HG02840 (cell line): ENCODE measurements around the gene KIRREL3.
A peak's percentile ranks its signal among the peaks of the same experiment; 100 is the strongest.

Source experiments
- ATAC-seq: cut with Tn5 transposase; IDR thresholded peaks from one replicate; pipeline ENCODE4 v1.9.1; 2021; ENCODE audit warnings: mild to moderate bottlenecking, moderate library complexity, moderate number of reproducible peaks; ENCODE audit not compliant: unreplicated experiment, low FRiP score

KIRREL3 gene

DNA sequence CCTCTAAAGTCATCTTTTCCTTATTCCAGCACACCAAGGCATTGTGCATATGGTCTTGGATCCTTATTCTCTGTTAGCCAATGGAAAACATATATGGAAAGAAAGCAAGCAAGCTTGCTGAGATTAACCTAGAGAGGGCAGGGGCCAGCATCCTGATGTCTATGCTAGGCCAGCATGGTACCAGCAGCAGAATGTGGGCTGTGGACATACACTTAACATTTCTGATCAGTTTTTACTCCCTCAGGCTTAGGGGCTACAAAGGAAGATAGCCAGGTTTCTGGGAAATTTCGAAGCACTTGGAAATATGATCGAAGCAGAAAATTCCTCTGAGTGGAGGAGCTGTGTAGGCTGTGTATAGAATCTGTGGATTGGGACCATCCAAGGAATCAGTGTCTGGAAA, 578.1 kb downstream of the KIRREL3 start:
- ATAC-seq = no peak

DNA sequence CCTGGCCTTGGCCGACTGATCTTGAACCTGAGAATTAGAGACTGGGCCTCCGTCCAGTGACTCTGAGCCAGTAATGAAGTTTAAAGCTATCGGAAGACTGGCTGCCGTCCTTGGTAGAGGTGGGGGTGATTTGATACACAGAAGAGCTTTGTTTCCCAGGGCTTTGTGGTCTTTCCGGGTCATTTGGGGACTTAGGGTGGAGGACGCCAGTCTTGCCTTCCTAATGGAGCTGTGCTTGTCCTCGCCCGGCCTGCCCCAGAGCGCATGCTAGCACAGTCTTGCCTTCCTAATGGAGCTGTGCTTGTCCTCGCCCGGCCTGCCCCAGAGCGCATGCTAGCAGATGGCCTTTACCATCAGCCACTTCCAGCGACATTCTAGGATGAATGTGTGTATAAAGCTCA, 579.3 kb downstream of the KIRREL3 start:
- no peak for ATAC-seq

DNA sequence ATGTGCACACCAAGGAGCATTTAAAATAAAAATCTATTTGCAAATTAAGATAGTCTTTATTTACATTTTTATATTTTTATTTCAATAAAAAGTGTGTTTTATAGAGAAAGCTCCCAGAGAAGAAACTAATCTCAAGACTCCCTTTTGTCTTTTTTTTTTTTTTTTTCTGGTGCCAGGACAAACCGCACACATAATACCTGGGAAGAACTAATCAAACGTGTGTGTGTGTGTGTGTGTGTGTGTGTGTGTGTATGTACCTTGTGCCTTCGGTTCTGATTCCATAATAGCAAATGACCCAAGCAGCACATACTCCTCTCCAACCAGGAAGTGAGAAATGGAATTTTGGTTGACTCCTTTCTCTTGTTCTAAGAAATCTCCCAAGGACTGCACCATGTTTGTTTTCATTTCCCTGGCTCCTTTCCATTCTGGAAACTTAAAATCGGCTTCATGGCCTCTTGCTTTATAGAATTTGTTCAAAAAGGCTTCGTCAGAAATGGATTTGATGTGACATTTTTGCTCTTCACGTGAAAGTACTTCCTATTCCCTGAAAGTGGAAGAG, 579.8 kb downstream of the KIRREL3 start:
- ATAC-seq = no peak

DNA sequence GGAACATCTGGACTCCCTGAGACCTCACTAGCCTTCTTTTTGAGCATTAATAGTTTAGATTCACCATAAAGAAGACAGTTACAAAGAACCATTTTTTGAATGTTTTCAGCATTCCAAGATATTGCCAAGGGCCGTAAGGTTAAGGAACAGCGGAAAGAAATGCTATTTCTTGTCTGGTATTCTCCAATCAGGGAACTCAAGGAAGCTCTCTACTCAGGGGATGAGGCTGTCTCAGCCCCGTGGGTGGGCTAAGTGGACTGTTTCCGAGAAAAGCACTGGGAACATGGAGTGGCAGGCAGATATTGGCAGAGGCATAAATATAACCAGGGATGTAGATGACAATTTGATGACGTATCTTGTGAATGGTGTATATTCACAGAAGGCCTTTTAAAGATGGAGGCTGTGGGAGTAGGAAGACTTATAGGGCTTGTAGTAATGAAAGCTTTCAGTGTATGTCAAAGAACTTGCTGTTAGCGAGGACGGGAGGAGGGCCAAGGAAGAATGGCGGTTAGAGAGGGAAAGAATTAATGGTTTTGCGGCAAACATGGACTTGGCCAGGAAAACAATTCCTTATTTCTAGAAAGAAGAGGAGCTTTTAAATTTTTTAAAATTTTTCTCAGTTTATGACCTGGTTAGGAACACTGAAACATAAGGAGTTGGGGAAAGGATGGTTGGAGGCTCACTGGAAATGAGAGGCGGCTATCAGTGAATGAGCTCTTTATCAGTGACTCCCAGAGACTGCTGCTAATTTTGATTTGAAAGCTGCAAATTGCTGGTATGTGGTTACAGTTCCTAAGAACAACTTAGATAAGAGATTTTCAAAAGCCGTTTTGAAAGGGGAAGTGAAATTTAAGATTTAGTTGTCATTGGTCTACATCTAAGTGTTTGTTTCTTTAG, 580.5 kb downstream of the KIRREL3 start:
- ATAC-seq = peak; percentile 63

DNA sequence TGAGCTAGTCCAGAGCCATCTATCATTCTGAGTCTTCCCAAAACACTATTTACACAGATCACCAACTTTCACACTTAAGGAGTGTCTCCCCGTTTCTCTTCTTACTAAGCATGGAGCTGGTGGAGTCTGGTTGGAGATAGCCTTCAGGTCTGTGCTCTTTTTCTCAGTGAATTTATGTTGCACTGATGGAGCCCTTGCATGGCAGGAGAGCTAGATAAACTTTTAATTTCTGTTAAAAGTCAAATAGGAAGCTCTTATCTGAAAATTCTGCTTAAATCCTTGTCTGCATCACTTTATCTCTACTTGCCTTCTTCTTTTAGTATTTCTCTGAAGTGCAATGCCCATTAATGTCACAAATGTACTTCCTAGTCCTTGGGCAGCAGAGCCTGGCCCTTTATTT, 581.7 kb downstream of the KIRREL3 start:
- no peak for ATAC-seq

DNA sequence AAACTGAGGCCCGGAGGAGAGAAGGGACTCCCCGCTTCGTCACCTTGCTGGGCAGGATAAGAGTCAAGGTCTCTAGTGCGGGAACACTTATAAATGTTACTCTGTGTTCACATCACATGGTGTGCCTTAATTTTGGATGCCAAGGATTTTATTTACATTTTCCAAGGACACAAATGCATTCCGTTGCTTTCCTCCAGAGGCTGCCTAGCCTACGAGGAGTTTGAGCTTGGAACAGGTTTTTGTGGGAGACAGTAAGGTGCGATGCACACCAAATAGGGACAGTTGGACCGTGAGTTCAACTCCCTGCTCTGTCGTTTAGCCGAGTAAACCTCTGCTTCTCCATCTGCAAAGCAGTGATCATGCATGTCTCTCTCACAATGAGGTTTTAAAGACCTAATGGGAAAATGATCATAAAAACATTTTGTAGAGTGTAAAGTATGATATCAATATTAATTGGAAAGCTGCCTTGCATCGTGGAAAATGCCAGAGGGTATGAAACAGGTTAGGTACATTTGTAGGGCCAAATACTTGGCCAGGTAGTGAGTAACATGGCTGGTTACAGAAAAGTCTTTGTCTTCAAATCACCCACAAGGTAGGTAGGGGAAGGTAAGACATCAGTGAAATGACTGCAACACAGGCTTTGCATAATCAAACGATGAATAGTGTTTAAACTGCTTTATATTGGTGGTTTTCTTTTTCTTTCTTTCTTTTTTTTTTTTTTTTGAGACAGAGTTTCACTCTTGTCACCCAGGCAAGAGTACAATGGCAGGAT, 583.3 kb downstream of the KIRREL3 start:
- ATAC-seq = no peak

DNA sequence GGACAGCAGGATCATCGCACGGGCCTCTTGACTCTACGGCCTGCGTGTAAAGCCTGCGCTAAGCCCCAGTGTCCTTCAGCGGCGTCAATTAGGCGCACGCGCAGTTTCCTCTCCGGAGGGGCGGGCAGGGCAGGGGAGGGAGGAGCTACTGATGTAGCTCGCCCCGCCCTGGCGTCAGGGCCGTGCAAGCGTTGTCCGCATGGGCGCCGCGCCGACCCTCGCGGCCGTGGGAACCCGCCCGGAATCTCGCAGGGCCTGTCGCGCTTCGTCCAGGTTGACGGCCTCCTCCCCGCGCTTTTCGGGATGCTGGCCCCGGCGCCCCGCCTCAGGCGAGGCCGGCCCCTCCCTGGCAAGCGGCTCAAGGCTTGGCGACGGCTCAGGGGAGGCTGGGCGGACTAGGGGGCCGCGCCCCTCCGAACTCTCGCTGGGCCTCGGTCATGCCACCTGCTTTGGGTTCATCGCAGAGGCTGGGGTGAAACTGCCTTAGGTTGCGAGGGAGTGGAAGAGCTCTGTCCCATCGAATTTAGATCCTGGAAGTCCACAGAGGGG, 584.0 kb downstream of the KIRREL3 start:
- no peak for ATAC-seq

DNA sequence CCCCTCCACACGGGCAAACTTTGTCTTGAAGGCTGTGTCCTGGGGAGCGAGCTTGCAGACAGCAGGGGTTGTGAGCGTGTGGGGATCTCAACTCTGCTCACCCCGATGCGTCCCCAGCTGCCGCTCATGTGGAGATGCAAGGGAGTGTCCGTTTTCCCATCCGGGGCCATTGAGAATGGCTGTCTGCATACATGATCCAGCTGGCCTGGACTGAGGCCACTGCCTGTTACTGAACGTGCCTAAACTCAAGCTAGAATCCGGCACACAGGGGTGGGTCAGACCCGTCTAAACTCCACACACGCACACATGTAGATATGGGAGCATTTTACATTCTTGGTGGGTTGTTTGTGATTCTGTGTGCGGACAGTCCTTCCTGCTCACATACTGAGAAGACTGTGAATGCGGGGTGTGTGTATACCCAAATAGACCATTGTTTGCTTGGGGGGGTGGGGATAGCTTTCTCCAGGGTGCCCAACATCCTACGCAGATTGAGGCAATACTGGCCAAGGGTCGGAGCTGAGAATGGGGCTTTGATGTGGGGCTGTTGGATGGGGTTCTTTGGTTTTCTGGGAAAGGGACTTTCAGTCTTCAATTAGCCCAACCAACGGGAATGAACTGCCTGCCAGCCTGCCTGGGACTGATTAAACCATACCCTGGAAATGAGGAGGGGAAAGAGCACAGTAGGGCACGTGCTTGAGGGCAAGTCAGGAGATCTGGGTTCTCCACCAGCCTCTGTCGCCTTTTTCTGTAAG, 584.7 kb downstream of the KIRREL3 start:
- ATAC-seq = no peak

DNA sequence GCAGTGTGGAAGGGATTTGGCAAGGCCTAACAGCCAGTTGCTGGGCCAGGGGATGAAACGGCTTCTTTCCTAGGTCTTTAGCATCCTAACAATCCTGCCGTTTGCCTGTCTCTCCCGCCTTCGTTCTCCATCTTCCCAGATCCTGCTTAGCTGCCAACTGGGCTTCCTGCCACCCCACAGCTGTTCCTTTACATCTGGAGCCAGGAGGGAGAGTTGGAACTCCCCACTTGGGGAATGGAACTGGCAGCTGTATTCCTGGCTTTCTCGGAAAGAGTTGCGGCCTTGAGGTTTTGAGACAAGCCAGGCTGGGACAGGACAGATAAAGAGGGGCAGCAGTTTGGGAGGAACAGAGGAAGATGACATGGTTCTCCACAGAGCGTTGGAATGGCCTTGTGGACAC, 585.4 kb downstream of the KIRREL3 start:
- ATAC-seq = no peak

DNA sequence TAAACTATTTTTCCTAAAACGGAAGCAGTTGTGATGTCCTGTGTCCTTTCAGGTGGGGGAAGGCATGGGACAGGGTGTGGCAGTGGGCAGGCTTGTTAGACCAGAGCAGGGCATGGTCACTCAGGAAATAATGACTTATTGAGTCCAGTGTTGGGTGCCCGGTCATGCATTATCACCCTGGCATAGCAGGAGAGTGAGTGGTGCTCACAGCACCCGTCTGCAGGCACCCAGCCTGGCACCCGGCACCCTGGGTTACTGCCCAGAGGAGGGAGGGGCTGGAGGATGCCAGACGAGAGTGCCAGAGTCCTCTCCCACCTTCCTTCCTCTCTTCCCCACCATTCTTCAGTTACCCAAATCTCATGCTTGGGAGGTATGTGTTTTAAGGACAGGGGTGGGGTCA, 586.0 kb downstream of the KIRREL3 start:
- no peak for ATAC-seq

DNA sequence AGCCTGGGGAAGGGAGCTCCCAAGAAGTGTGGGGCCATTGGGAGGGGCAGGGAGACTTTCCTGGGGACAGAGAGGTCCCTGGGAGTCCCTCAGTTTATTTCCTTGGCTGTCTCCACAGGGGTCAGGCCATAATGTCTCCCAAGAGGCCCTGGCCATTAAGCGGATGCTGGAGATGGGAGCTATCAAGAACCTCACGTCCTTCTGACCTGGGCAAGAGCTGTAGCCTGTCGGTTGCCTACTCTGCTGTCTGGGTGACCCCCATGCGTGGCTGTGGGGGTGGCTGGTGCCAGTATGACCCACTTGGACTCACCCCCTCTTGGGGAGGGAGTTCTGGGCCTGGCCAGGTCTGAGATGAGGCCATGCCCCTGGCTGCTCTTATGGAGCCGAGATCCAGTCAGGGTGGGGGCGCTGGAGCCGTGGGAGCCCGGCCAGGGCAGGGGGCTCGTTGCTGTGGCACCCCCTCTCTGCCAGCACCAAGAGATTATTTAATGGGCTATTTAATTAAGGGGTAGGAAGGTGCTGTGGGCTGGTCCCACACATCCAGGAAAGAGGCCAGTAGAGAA, 586.6 kb downstream of the KIRREL3 start:
- no peak for ATAC-seq

DNA sequence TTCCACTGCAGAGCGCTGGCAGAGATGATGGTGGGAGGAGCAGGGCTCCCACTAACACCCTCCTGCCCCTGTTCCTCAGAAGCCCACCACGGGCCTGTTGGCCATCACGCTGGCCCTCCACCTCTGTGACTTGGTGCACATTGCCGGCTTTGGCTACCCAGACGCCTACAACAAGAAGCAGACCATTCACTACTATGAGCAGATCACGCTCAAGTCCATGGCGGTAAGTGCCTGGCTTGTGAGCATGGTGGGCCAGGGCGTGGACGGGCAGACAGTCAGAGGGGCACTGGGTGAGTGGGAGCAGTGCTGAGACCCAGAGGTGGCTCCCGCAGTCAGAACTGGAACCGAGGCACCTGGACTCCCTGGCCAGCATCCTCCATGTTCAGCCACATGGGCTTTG, 587.1 kb downstream of the KIRREL3 start:
- ATAC-seq = no peak

DNA sequence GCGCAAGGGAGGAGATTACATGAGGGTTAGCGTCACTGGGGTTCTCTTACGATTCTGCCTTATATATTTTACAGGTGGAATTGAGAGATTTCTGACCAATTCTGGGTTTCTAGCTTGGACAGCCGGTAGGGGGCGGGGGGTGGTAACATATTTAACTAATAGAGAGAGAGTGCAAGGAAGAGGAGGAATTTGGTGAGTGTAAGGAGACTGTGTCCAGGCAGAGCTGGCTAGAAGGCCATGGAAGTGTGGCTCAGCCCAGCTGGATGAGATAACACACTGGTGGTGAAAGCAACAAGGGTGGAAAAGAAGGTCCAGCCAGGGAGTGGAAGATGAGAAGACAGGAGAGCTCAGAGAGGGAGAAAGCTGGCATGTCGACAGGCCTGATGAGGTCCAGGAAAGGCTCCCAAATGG, 588.6 kb downstream of the KIRREL3 start:
- no peak for ATAC-seq

DNA sequence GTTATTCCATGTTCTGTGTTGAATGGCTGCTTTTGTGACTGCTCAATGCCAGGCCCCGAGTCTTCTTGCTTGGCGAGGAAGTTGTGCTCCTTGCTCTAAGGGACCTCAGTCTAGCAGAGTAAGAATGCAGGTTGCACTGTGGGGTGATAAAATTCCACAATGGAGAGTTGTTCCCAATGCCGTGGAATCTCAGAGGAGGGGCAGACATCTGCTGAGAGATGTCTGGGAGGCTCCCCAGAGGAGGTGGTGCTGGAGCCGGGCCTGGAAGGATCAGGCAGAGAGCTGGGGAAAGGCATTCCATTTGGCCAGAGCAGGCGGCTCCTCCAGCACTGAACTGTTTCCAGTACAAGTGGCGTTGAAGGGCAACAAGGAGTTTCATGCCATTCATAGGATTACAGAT, 589.9 kb downstream of the KIRREL3 start:
- no peak for ATAC-seq

DNA sequence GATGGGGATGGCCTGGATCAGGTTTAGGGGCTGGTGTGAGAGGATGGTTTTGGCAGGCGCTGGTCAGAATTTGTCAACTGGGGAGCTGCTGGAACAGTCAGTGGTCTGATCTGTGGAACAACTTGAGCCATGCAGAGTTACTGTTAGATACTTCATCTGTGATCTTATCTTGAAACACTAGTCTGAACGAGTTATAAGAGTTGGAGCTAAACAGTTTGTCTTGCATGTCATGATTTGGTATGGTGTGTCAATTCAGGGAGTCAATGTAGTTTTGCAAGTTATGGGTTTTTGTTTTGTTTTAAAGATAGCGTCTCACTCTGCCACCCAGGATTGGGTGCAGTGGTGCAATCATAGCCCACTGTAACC, 591.0 kb downstream of the KIRREL3 start:
- no peak for ATAC-seq

DNA sequence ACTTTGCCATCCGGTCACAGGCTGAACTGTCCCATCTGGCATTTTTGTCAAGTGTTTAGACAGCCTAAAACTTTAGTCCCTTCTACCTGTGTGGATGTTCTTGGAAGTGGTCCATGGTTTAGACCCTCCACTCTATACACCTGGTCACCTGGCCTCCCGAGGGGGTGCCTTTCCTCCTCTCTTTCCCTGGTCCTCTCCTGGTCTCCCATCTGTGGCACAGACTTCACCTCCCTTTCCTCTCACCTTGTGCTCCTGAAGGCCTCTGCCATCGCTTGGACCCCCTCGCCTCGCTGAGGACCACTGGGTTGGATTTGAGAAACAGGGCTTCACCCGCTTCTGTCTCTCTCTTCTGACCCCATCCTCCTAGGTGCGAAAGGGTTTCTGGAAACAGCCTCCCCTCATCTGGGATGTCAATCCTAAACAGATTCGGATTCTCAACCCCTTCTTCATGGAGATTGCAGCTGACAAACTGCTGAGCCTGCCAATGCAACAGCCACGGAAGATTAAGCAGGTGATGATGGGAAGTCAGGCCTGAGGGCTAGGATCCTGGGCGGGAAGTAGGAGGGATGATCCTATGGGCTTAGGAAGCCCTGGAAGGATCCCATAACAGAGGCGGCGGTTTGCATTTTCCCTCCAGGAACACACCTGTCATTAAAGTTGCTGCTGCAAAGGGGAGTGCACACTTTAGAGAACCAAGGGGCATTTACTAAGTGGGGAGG, 591.5 kb downstream of the KIRREL3 start:
- ATAC-seq = no peak

DNA sequence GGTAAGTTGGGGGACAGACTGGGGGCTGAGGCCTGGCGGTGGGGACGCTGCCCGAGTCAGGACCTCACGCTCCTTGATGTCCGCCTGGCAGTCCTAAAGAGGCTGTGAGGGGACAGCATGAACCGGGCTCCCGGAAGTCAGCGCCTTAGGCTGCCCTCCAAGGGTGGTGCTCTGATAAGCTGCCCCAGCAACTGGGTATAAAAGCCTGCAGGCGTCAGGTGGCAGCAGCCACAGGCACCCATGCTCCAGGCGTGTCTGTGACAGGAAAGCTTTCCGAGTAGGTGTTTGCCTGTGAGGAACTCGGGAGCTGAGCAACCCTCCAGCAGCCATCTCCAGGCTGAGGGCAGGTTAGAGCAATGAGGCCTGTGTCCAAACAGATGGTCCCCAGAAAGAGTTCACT, 592.1 kb downstream of the KIRREL3 start:
- ATAC-seq = no peak

DNA sequence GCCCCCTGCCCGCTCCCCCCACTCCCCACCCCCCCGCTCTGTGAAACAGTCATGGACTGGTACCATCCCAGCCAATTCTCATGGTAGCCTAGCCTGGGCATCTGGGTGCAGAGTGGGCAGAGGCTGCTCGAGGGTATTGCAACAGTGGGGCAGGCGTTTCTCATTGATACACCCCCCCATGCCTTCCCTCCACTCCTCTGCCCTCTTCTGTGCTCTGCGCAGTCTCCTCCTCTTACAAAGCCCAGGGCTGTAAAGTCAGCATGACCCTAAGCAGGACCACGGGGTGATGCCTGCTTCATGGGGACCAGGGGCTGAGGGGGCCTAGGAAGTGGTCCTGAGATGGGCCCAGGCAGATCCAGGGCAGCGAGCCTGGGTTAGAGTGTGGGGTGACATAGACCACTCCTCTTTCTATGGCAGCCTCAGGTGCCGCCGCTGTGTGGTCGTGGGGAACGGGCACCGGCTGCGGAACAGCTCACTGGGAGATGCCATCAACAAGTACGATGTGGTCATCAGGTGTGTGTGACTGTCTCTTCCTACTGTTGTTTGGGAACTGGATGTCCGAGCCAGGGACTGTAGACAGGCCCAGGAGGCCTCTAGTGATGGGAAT, 592.8 kb downstream of the KIRREL3 start:
- ATAC-seq = no peak

DNA sequence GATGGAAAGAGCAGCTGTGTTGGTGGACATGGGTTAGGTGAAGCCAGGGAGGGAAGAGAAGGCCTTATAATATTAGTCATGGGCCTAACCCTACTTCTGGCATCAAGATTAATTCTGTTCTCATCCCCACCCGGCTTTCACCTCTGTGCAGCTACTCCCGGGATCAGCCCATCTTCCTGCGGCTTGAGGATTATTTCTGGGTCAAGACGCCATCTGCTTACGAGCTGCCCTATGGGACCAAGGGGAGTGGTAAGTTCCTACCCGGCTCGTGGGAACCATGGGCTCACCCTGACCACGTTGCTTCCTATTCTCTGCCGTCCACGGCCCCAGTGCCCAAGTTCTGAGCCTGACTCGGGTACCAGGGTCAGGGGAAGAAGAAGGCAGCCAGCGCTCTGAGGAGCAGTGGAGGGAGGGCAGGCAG, 593.5 kb downstream of the KIRREL3 start:
- no peak for ATAC-seq
